HepG2 (cell line): Measurements from ENCODE around the gene CDH1. TPM values are rescaled to one million over a fixed set of nuclear protein-coding genes. Genes with fewer than 3 reads are reported as not detected.

Experiments used
- ATF7 ChIP-seq, 2 experiments: fragments of 450-650 bp in 1 of 2; sonication (generic) in 1 of 2; formaldehyde crosslinking in 1 of 2; IDR thresholded peaks; 2 replicates each; pipeline versions ENCODE4 v1.4.0 to v1.6.1; 2016 to 2020; ENCODE audit warnings: antibody characterized with exemption in 1 of 2, mild to moderate bottlenecking in 1 of 2, missing genetic modification reagents in 1 of 2
- FIP1L1 ChIP-seq: fragments of 200-400 bp; formaldehyde crosslinking; IDR thresholded peaks from 2 replicates; pipeline ENCODE4 v1.6.1; 2018; ENCODE audit warnings: low read depth, mild to moderate bottlenecking, low read length, moderate library complexity, borderline replicate concordance; ENCODE audit not compliant: insufficient read depth
- FOSL1 ChIP-seq: sonication (generic); formaldehyde crosslinking; IDR thresholded peaks from 2 replicates; pipeline ENCODE4 v1.9.0; 2021; ENCODE audit warnings: missing genetic modification reagents, borderline replicate concordance
- GRHL1 ChIP-seq: sonication (generic); formaldehyde crosslinking; conservative IDR thresholded peaks from 2 replicates; pipeline ENCODE4 v1.8.0; 2022; ENCODE audit warnings: missing genetic modification reagents
- HMG20A ChIP-seq: IDR thresholded peaks from 2 replicates; pipeline ENCODE4 v1.6.1; 2016; ENCODE audit warnings: borderline replicate concordance
- HMG20B ChIP-seq: conservative IDR thresholded peaks from 2 replicates; pipeline ENCODE4 v1.6.1; 2016; ENCODE audit warnings: missing genetic modification reagents, missing compliant biosample characterization
- HNF4A ChIP-seq: sonication (generic); formaldehyde crosslinking; IDR thresholded peaks from 2 replicates; pipeline ENCODE4 v1.4.0; 2020; ENCODE audit warnings: missing genetic modification reagents
- KLF12 ChIP-seq: sonication (generic); formaldehyde crosslinking; IDR thresholded peaks from 2 replicates; pipeline ENCODE4 v1.4.0; 2020; ENCODE audit warnings: missing genetic modification reagents, borderline replicate concordance
- MBD4 ChIP-seq: IDR thresholded peaks from 2 replicates; pipeline ENCODE4 v1.6.1; 2012; ENCODE audit warnings: low read length, inconsistent platforms, borderline replicate concordance
- MTA3 ChIP-seq: sonication (generic); formaldehyde crosslinking; IDR thresholded peaks from 2 replicates; pipeline ENCODE4 v1.4.0; 2020; ENCODE audit warnings: missing genetic modification reagents
- MTF2 ChIP-seq: sonication (generic); formaldehyde crosslinking; IDR thresholded peaks from 2 replicates; pipeline ENCODE4 v1.5.0; 2020; ENCODE audit warnings: missing genetic modification reagents, borderline replicate concordance
- RFX5 ChIP-seq: IDR thresholded peaks from 2 replicates; pipeline ENCODE4 v1.6.1; 2011; ENCODE audit warnings: low read depth, low read length, improper control_type of control experiment
- SALL2 ChIP-seq: sonication (generic); formaldehyde crosslinking; IDR thresholded peaks from 2 replicates; pipeline ENCODE4 v1.8.1; 2023; ENCODE audit warnings: mild to moderate bottlenecking, missing genetic modification reagents, inconsistent platforms
- SSRP1 ChIP-seq: IDR thresholded peaks from 2 replicates; pipeline ENCODE4 v1.6.1; 2016; ENCODE audit warnings: control low read depth
- SYNCRIP ChIP-seq: fragments of 200-400 bp; formaldehyde crosslinking; IDR thresholded peaks from 2 replicates; pipeline ENCODE4 v1.6.1; 2018; ENCODE audit warnings: mild to moderate bottlenecking, low read depth, low read length; ENCODE audit not compliant: insufficient read depth
- U2AF2 ChIP-seq: fragments of 200-400 bp; formaldehyde crosslinking; IDR thresholded peaks from 2 replicates; pipeline ENCODE4 v1.6.1; 2017; ENCODE audit warnings: low read depth, mild to moderate bottlenecking, low read length
- ZBTB7A ChIP-seq: sonication (generic); formaldehyde crosslinking; IDR thresholded peaks from 2 replicates; pipeline ENCODE4 v1.8.0; 2022; ENCODE audit warnings: mild to moderate bottlenecking, missing genetic modification reagents
- ZNF296 ChIP-seq: sonication (generic); formaldehyde crosslinking; conservative IDR thresholded peaks from 2 replicates; pipeline ENCODE4 v1.5.0; 2020; ENCODE audit warnings: mild to moderate bottlenecking, missing genetic modification reagents
- ZNF30 ChIP-seq: sonication (generic); formaldehyde crosslinking; IDR thresholded peaks from 2 replicates; pipeline ENCODE4 v1.5.0; 2020; ENCODE audit warnings: mild to moderate bottlenecking, missing genetic modification reagents
- ZNF570 ChIP-seq: sonication (generic); formaldehyde crosslinking; IDR thresholded peaks from 2 replicates; pipeline ENCODE4 v1.4.0; 2020; ENCODE audit warnings: mild to moderate bottlenecking, missing genetic modification reagents, borderline replicate concordance
- ZNF572 ChIP-seq: sonication (generic); formaldehyde crosslinking; IDR thresholded peaks from 2 replicates; pipeline ENCODE4 v1.5.1; 2020; ENCODE audit warnings: mild to moderate bottlenecking, missing genetic modification reagents
- ZNF639 ChIP-seq: conservative IDR thresholded peaks from 2 replicates; pipeline ENCODE4 v1.6.1; 2018; ENCODE audit warnings: missing genetic modification reagents
- ZNF678 ChIP-seq: sonication (generic); formaldehyde crosslinking; IDR thresholded peaks from 2 replicates; pipeline ENCODE4 v1.4.0; 2020; ENCODE audit warnings: mild to moderate bottlenecking, missing genetic modification reagents
- ZSCAN31 ChIP-seq: sonication (generic); formaldehyde crosslinking; IDR thresholded peaks from 2 replicates; pipeline ENCODE4 v1.5.0; 2020; ENCODE audit warnings: low read depth, mild to moderate bottlenecking, missing genetic modification reagents
- polyA plus RNA-seq, 8 experiments: library from polyadenylated mRNA; depleted of rRNA in 3 of 8; stranded (reverse) in 7 of 8; unstranded in 1 of 8; fragments of >200 nt; fragmentation: Illumina TruSeq in 4 of 8; extraction: Trizol in 4 of 8; gene quantifications; 2 replicates each; pipeline versions ENCODE4 v1.2.1 to v1.2.3, GENCODE V29; 2011 to 2016; ENCODE audit warnings: low read depth in 4 of 8, missing spikeins in 1 of 8, mixed read lengths in 1 of 8; ENCODE audit not compliant: insufficient read depth in 1 of 8
- total RNA-seq, 5 experiments: library from RNA; depleted of rRNA; stranded (reverse); fragments of >200 nt; fragmentation: Illumina TruSeq; extraction: Trizol; gene quantifications; 2 replicates each; pipeline ENCODE4 v1.2.3, GENCODE V29; 2016; ENCODE audit warnings: low read depth in 1 of 5
- TF ChIP-seq, protein P1 (sequence below): sonication (generic); formaldehyde crosslinking; IDR thresholded peaks from 2 replicates; pipeline ENCODE4 v1.4.0; 2020; ENCODE audit warnings: mild to moderate bottlenecking, missing genetic modification reagents
- TF ChIP-seq, protein P2 (sequence below): sonication (generic); formaldehyde crosslinking; IDR thresholded peaks from 2 replicates; pipeline ENCODE4 v1.4.0; 2020; ENCODE audit warnings: missing genetic modification reagents

Gene CDH1
- total and polyA plus RNA-seq, 2 of the 13 experiments (the other 11 are each of a cell fraction or from before 2014, with no cell fraction given) = 0.95 to 9.8 TPM

GRCh38 chr16:68873635-68874471 lies 136.8 kb downstream of the CDH1 start (continued):
- TF ChIP-seq ZBTB7A (no peak), MBD4 (no peak), ZNF30 (no peak), MTA3 (CRISPR knock-in tag) (no peak), ZNF678 (CRISPR knock-in tag) (no peak), HMG20B (CRISPR knock-in tag) (no peak), ZNF572 (no peak), ZNF570 (CRISPR knock-in tag) (no peak), ATF7 (IDR thresholded peaks at IDR 0.05) (no peak), ATF7 (CRISPR knock-in tag; IDR thresholded peaks at IDR 0.05) (no peak), ZNF639 (CRISPR knock-in tag) (no peak), MTF2 (no peak), HMG20A (CRISPR knock-in tag) (no peak), SSRP1 (no peak), RFX5 (no peak), ZSCAN31 (no peak), HNF4A (CRISPR knock-in tag) (peak; percentile 61), KLF12 (CRISPR knock-in tag) (no peak), FOSL1 (CRISPR knock-in tag) (no peak), SALL2 (CRISPR knock-in tag) (no peak), ZNF296 (CRISPR knock-in tag) (no peak), U2AF2 (no peak), SYNCRIP (no peak), GRHL1 (CRISPR knock-in tag) (no peak), FIP1L1 (no peak)
- TF ChIP-seq, protein P1, sequence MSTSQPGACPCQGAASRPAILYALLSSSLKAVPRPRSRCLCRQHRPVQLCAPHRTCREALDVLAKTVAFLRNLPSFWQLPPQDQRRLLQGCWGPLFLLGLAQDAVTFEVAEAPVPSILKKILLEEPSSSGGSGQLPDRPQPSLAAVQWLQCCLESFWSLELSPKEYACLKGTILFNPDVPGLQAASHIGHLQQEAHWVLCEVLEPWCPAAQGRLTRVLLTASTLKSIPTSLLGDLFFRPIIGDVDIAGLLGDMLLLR (CRISPR knock-in tag) = no peak
- TF ChIP-seq, protein P2, sequence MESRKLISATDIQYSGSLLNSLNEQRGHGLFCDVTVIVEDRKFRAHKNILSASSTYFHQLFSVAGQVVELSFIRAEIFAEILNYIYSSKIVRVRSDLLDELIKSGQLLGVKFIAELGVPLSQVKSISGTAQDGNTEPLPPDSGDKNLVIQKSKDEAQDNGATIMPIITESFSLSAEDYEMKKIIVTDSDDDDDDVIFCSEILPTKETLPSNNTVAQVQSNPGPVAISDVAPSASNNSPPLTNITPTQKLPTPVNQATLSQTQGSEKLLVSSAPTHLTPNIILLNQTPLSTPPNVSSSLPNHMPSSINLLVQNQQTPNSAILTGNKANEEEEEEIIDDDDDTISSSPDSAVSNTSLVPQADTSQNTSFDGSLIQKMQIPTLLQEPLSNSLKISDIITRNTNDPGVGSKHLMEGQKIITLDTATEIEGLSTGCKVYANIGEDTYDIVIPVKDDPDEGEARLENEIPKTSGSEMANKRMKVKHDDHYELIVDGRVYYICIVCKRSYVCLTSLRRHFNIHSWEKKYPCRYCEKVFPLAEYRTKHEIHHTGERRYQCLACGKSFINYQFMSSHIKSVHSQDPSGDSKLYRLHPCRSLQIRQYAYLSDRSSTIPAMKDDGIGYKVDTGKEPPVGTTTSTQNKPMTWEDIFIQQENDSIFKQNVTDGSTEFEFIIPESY = no peak
